Esophagus squamous epithelium (tissue), 5 donors: ENCODE measurements around the gene AAGAB. TPM values are rescaled to one million over a fixed set of nuclear protein-coding genes. Genes with fewer than 3 reads are reported as not detected.

ENCODE experiments used
- DNase-seq: peaks from one replicate; lab custom pipeline; 2025; lab: John Stamatoyannopoulos, UW
- H3K27ac ChIP-seq, 4 donors: fragments of 200-600 bp; sonication (generic); one replicate each; pipeline ENCODE4 v1.5.1; 2016 to 2019; ENCODE audit warnings: mild to moderate bottlenecking in 1 of 4
- H3K27me3 ChIP-seq, 4 donors: fragments of 200-600 bp; sonication (generic); 1 replicate in 3 of 4; 2 replicates in 1 of 4; pipeline versions ENCODE4 v1.5.1 to v1.6.0; 2017 to 2021; ENCODE audit warnings: antibody characterized with exemption in 1 of 4
- H3K36me3 ChIP-seq, 3 donors: fragments of 200-600 bp; sonication (generic); one replicate each; pipeline ENCODE4 v1.5.1; 2016 to 2019
- H3K4me1 ChIP-seq, 3 donors: fragments of 200-600 bp; sonication (generic); one replicate each; pipeline ENCODE4 v1.5.1; 2017 to 2019
- H3K4me3 ChIP-seq, 4 donors: fragments of 200-600 bp; sonication (generic); 1 replicate in 3 of 4; 2 replicates in 1 of 4; pipeline ENCODE4 v1.5.1; 2016 to 2019; ENCODE audit warnings: mild to moderate bottlenecking in 2 of 4, moderate library complexity in 1 of 4
- H3K9me3 ChIP-seq, 3 donors: fragments of 200-600 bp; sonication (generic); one replicate each; pipeline ENCODE4 v1.5.1; 2016 to 2019
- CTCF ChIP-seq, 6 experiments: fragments of 450-650 bp in 4 of 6; fragments of 200-600 bp in 2 of 6; sonication (generic) in 2 of 6; IDR thresholded peaks; one replicate each; pipeline ENCODE4 v1.5.1; 2016 to 2019; ENCODE audit warnings: antibody characterized with exemption in 6 of 6, mild to moderate bottlenecking in 4 of 6, moderate library complexity in 4 of 6
- POLR2A ChIP-seq, 4 donors: fragments of 450-650 bp; IDR thresholded peaks; one replicate each; pipeline ENCODE4 v1.6.1; 2017; ENCODE audit warnings: antibody characterized with exemption in 4 of 4, mild to moderate bottlenecking in 4 of 4, moderate library complexity in 3 of 4
- WGBS, 2 donors: methylation state at CpG; one replicate each; pipeline ENCODE4 v1.1.5; 2018; 5-methylcytosine and 5-hydroxymethylcytosine counted together
- intact Hi-C: fragments of 100-400 bp; cut with DNase I; formaldehyde crosslinking; loops from one replicate; pipeline ENCODE4 v1.15.0; 2022
- total RNA-seq, 4 donors: library from RNA; depleted of rRNA; stranded (reverse); fragments of >200 nt; gene quantifications; one replicate each; pipeline ENCODE4 v1.1.0, GENCODE V29; 2016
- donor health status: DM: yes; HTN: yes; CAD: no.

Gene AAGAB
- total RNA-seq, 4 donors from 2014 or later, result 16.7 to 35.6 (median 31.4) TPM

- no peak for TF ChIP-seq POLR2A (IDR thresholded peaks at IDR 0.05)
- TF ChIP-seq CTCF (IDR thresholded peaks at IDR 0.05), result no peak
- Histone ChIP-seq H3K36me3 (peaks cover 3 to 62% (median 12%) of the 10 kb centered on the region in 3 donors), H3K4me3 (no peak overlapping the region), H3K27ac (peak overlapping the region in 3 of 4 donors; percentile 19 to 72 (median 32)), H3K9me3 (no peaks in the 10 kb centered on the region), H3K27me3 (no peaks in the 10 kb centered on the region), H3K4me1 (peaks cover 0 to 38% (median 16%) of the 10 kb centered on the region in 3 donors)
- intact Hi-C loops, result no loop called here
- 75 to 78% methylated on average over 8 to 9 of the region's 9 CpGs for WGBS, 2 donors
- no peak for DNase-seq
Observed at GRCh38 chr15:67194171-67195114, 60.0 kb downstream of the AAGAB start.

GRCh38 chr15:67193223-67193990, 61.1 kb downstream of the AAGAB start:
- no peak for TF ChIP-seq CTCF (IDR thresholded peaks at IDR 0.05)
- no peak for TF ChIP-seq POLR2A (IDR thresholded peaks at IDR 0.05)
- H3K27ac ChIP-seq, result peak overlapping the region in 3 of 4 donors; percentile 1 to 72 (median 32)
- WGBS, 2 donors, result 61 to 73% methylated on average over 11 to 12 of the region's 12 CpGs
- peaks cover 0 to 44% (median 18%) of the 10 kb centered on the region in 3 donors for H3K4me1 ChIP-seq
- H3K9me3 ChIP-seq, result no peaks in the 10 kb centered on the region
- DNase-seq, result no peak
- peaks cover 3 to 72% (median 12%) of the 10 kb centered on the region in 3 donors for H3K36me3 ChIP-seq
- H3K4me3 ChIP-seq, result no peak overlapping the region
- H3K27me3 ChIP-seq, result no peaks in the 10 kb centered on the region
- intact Hi-C loops, result no loop called here

GRCh38 chr15:67192185-67192820, 62.2 kb downstream of the AAGAB start:
- 74 to 88% methylated on average over 3 to 4 of the region's 5 CpGs for WGBS, 2 donors
- H3K4me3 ChIP-seq, result no peak overlapping the region
- H3K9me3 ChIP-seq, result no peaks in the 10 kb centered on the region
- DNase-seq, result no peak
- peaks cover 3 to 83% (median 17%) of the 10 kb centered on the region in 3 donors for H3K36me3 ChIP-seq
- intact Hi-C loops, result no loop called here
- H3K27ac ChIP-seq, result peak overlapping the region in 1 of 4 donors; percentile 32
- TF ChIP-seq POLR2A (IDR thresholded peaks at IDR 0.05) (no peak), CTCF (IDR thresholded peaks at IDR 0.05) (no peak)
- no peaks in the 10 kb centered on the region for H3K27me3 ChIP-seq
- peaks cover 0 to 54% (median 20%) of the 10 kb centered on the region in 3 donors for H3K4me1 ChIP-seq

- no peak for DNase-seq
- WGBS, 2 donors, result 97 to 100% methylated on average over 3 to 5 of the region's 11 CpGs
- peak overlapping the region in 3 of 4 donors; percentile 73 to 90 (median 81) for H3K27ac ChIP-seq
- H3K4me1 ChIP-seq, result peaks cover 9 to 69% (median 35%) of the 10 kb centered on the region in 3 donors
- H3K36me3 ChIP-seq, result peaks cover 3 to 98% (median 26%) of the 10 kb centered on the region in 3 donors
- no peak for TF ChIP-seq CTCF (IDR thresholded peaks at IDR 0.05)
- no peak for TF ChIP-seq POLR2A (IDR thresholded peaks at IDR 0.05)
- H3K4me3 ChIP-seq, result no peak overlapping the region
- H3K9me3 ChIP-seq, result no peaks in the 10 kb centered on the region
- intact Hi-C loops, result no loop called here
- no peaks in the 10 kb centered on the region for H3K27me3 ChIP-seq
Observed at GRCh38 chr15:67190813-67191212, 63.6 kb downstream of the AAGAB start.
